Nephron (organoid): ENCODE measurements around the gene EPDR1.
A peak's percentile ranks its signal among the peaks of the same experiment; 100 is the strongest.

Experiments used
- H3K27ac Mint-ChIP-seq, 3 experiments: 2 replicates each; pipeline ENCODE4 v1.8.0; 2020; ENCODE audit warnings: mixed read lengths in 3 of 3, mild to moderate bottlenecking in 2 of 3, moderate library complexity in 1 of 3
- H3K27me3 Mint-ChIP-seq: 2 replicates; pipeline ENCODE4 v1.8.0; 2021; ENCODE audit warnings: low read depth, mild to moderate bottlenecking, moderate library complexity, mixed read lengths
- H3K36me3 Mint-ChIP-seq: 2 replicates; pipeline ENCODE4 v1.8.0; 2020; ENCODE audit warnings: low read depth, mixed read lengths
- H3K4me1 Mint-ChIP-seq: 2 replicates; pipeline ENCODE4 v1.8.0; 2020; ENCODE audit warnings: mixed read lengths
- H3K4me3 Mint-ChIP-seq, 3 experiments: 2 replicates each; pipeline ENCODE4 v1.8.0; 2020; ENCODE audit warnings: mild to moderate bottlenecking in 3 of 3, mixed read lengths in 3 of 3, moderate library complexity in 2 of 3
- H3K9me3 Mint-ChIP-seq: 2 replicates; pipeline ENCODE4 v1.8.0; 2020; ENCODE audit warnings: mixed read lengths
- CTCF ChIP-seq, 3 experiments: fragments of 200-600 bp; sonication (generic); IDR thresholded peaks; one replicate each; pipeline ENCODE4 v1.5.0; 2021; ENCODE audit warnings: antibody characterized with exemption in 3 of 3; ENCODE audit not compliant: unreplicated experiment in 3 of 3

The EPDR1 gene

GRCh38 chr7:37923996-37924395 lies 3.6 kb downstream of the EPDR1 start:
- H3K36me3 Mint-ChIP-seq, result no peaks in the 10 kb centered on the region
- peaks cover 28% of the 10 kb centered on the region for H3K4me1 Mint-ChIP-seq
- H3K27ac Mint-ChIP-seq, result peak overlapping the region in 2 of 3 experiments; percentile 50 to 87
- H3K27me3 Mint-ChIP-seq, result peaks cover 21% of the 10 kb centered on the region
- TF ChIP-seq CTCF (IDR thresholded peaks at IDR 0.05; ENCODE audit: unreplicated experiment in 3 of 3), result no peak
- peaks cover 8% of the 10 kb centered on the region for H3K9me3 Mint-ChIP-seq
- no peak overlapping the region for H3K4me3 Mint-ChIP-seq

GRCh38 chr7:37924491-37925041 lies 4.1 kb downstream of the EPDR1 start:
- Mint-ChIP-seq H3K27me3 (peaks cover 15% of the 10 kb centered on the region), H3K27ac (peak overlapping the region in 2 of 3 experiments; percentile 50 to 87), H3K4me1 (peaks cover 24% of the 10 kb centered on the region), H3K36me3 (no peaks in the 10 kb centered on the region), H3K9me3 (peaks cover 8% of the 10 kb centered on the region), H3K4me3 (peak overlapping the region in 1 of 3 experiments; percentile 56)
- TF ChIP-seq CTCF (IDR thresholded peaks at IDR 0.05; ENCODE audit: unreplicated experiment in 3 of 3), result no peak

GRCh38 chr7:37925620-37926019 lies 5.2 kb downstream of the EPDR1 start:
- Mint-ChIP-seq H3K4me3 (no peak overlapping the region), H3K36me3 (no peaks in the 10 kb centered on the region), H3K9me3 (peaks cover 8% of the 10 kb centered on the region), H3K4me1 (peaks cover 13% of the 10 kb centered on the region), H3K27me3 (peaks cover 4% of the 10 kb centered on the region), H3K27ac (no peak overlapping the region)
- TF ChIP-seq CTCF (IDR thresholded peaks at IDR 0.05; ENCODE audit: unreplicated experiment in 3 of 3), result no peak

GRCh38 chr7:37927773-37928444 lies 7.5 kb downstream of the EPDR1 start:
- Mint-ChIP-seq H3K4me1 (peaks cover 12% of the 10 kb centered on the region), H3K9me3 (peaks cover 8% of the 10 kb centered on the region), H3K36me3 (no peaks in the 10 kb centered on the region), H3K27me3 (no peaks in the 10 kb centered on the region), H3K27ac (no peak overlapping the region), H3K4me3 (no peak overlapping the region)
- TF ChIP-seq CTCF (IDR thresholded peaks at IDR 0.05; ENCODE audit: unreplicated experiment in 3 of 3), result no peak

- Mint-ChIP-seq H3K27me3 (no peaks in the 10 kb centered on the region), H3K9me3 (peaks cover 6% of the 10 kb centered on the region), H3K27ac (no peak overlapping the region), H3K4me1 (peaks cover 16% of the 10 kb centered on the region), H3K4me3 (no peak overlapping the region), H3K36me3 (no peaks in the 10 kb centered on the region)
- TF ChIP-seq CTCF (IDR thresholded peaks at IDR 0.05; ENCODE audit: unreplicated experiment in 3 of 3), result no peak
Observed at GRCh38 chr7:37928878-37929277, 8.4 kb downstream of the EPDR1 start.
